Endothelial cell of umbilical vein (primary cell): ENCODE results near the gene TTYH3. TPM values are rescaled to one million over a fixed set of nuclear protein-coding genes. Genes with fewer than 3 reads are reported as not detected.

Experiments used
- BruUV-seq: library from RNA; stranded (reverse); fragments of 400-500 nt; replicated peaks from 2 replicates; lab custom pipeline; 2021; lab: Mats Ljungman, UMichigan
- CTCF ChIA-PET: fragments of 300-600, 350-600 bp; sonication (Branson Sonifier 250); formaldehyde crosslinking; loops from one replicate; lab custom pipeline; 2021; ENCODE audit warnings: antibody characterized with exemption, inconsistent platforms; lab: Charles Lee
- POLR2A ChIA-PET: fragments of 300-600, 350-600 bp; sonication (Branson Sonifier 250); formaldehyde crosslinking; loops from one replicate; lab custom pipeline; 2021; ENCODE audit warnings: antibody characterized with exemption, inconsistent platforms; lab: Charles Lee
- DNase-seq: peaks from one replicate; pipeline ENCODE4 v3.0.0-alpha.2; 2011; ENCODE audit warnings: low read depth, low spot score
- FAIRE-seq: peaks from 2 replicates; lab custom pipeline; 2011; peaks lifted over from hg19 to GRCh38; lab: Jason Lieb, UNC
- H2AFZ ChIP-seq: 2 replicates; pipeline ENCODE4 v1.6.0; 2012; ENCODE audit warnings: low read depth, low read length, control low read depth, inconsistent platforms
- H3K27ac ChIP-seq: 2 replicates; pipeline ENCODE4 v1.5.1; 2011; ENCODE audit warnings: low read depth, mild to moderate bottlenecking, control low read depth, low read length, moderate library complexity; ENCODE audit not compliant: insufficient read depth
- H3K27me3 ChIP-seq, 2 experiments: 2 replicates each; pipeline versions ENCODE4 v1.6.0 to v1.6.1; 2011; ENCODE audit warnings: low read length in 2 of 2, mixed read lengths in 1 of 2; ENCODE audit not compliant: control insufficient read depth in 2 of 2, insufficient read depth in 2 of 2
- H3K36me3 ChIP-seq, 2 experiments: 2 replicates in 1 of 2; 3 replicates in 1 of 2; pipeline ENCODE4 v1.5.1; 2011; ENCODE audit warnings: low read length in 2 of 2, mild to moderate bottlenecking in 1 of 2, moderate library complexity in 1 of 2; ENCODE audit not compliant: control insufficient read depth in 2 of 2, insufficient read depth in 2 of 2; ENCODE audit errors: extremely low read depth in 1 of 2
- H3K4me1 ChIP-seq: 3 replicates; pipeline ENCODE4 v1.5.1; 2011; ENCODE audit warnings: mild to moderate bottlenecking, low read length; ENCODE audit not compliant: control insufficient read depth, insufficient read depth; ENCODE audit errors: extremely low read depth
- H3K4me2 ChIP-seq: 2 replicates; pipeline ENCODE4 v1.6.1; 2011; ENCODE audit warnings: low read length, control low read depth, mixed read lengths; ENCODE audit not compliant: insufficient read depth
- H3K4me3 ChIP-seq, 3 experiments: fragments of 200-600 bp in 1 of 3; sonication (generic), shearing (Covaris generic) in 1 of 3; replicated peaks in 1 of 3; 2 replicates each; pipeline ENCODE4 v1.5.1; 2011 to 2016; ENCODE audit warnings: control low read depth in 3 of 3, low read length in 3 of 3, mild to moderate bottlenecking in 2 of 3, inconsistent platforms in 1 of 3, low read depth in 1 of 3, moderate library complexity in 1 of 3; ENCODE audit not compliant: insufficient read depth in 1 of 3
- H3K79me2 ChIP-seq: 2 replicates; pipeline ENCODE4 v1.6.0; 2012; ENCODE audit warnings: low read length, inconsistent platforms; ENCODE audit not compliant: control insufficient read depth, insufficient read depth
- H3K9ac ChIP-seq: replicated peaks from 2 replicates; pipeline ENCODE3; 2011; ENCODE audit warnings: low read length, control low read depth; ENCODE audit not compliant: insufficient read depth; ENCODE audit errors: extremely low read depth
- H3K9me1 ChIP-seq: replicated peaks from 3 replicates; pipeline ENCODE4 v1.6.0; 2011; ENCODE audit warnings: mild to moderate bottlenecking, low read length; ENCODE audit not compliant: control insufficient read depth, insufficient read depth; ENCODE audit errors: extremely low read depth
- H3K9me3 ChIP-seq: replicated peaks from 2 replicates; pipeline ENCODE4 v1.5.1; 2012; ENCODE audit warnings: low read length, inconsistent platforms; ENCODE audit not compliant: control insufficient read depth, insufficient read depth
- H4K20me1 ChIP-seq: replicated peaks from 2 replicates; pipeline ENCODE3; 2011; ENCODE audit warnings: mild to moderate bottlenecking, low read length; ENCODE audit not compliant: control insufficient read depth, insufficient read depth; ENCODE audit errors: extremely low read depth
- CTCF ChIP-seq, 2 donors: IDR thresholded peaks; 1 replicate in 1 of 2; 2 replicates in 1 of 2; pipeline ENCODE4 v1.5.1; 2011; ENCODE audit warnings: low read length in 2 of 2, mild to moderate bottlenecking in 2 of 2, moderate library complexity in 2 of 2, control low read depth in 1 of 2, inconsistent platforms in 1 of 2, low read depth in 1 of 2; ENCODE audit not compliant: insufficient read depth in 1 of 2; ENCODE audit errors: extremely low read depth in 1 of 2
- EZH2 ChIP-seq: IDR thresholded peaks from 2 replicates; pipeline ENCODE4 v1.6.1; 2012; ENCODE audit warnings: borderline replicate concordance, low read depth, mild to moderate bottlenecking, moderate library complexity, low read length, inconsistent platforms; ENCODE audit not compliant: severe bottlenecking
- FOS ChIP-seq: IDR thresholded peaks from 2 replicates; pipeline ENCODE4 v1.6.1; 2011; ENCODE audit warnings: mild to moderate bottlenecking, low read length, moderate library complexity, borderline replicate concordance; ENCODE audit not compliant: insufficient read depth
- GATA2 ChIP-seq: IDR thresholded peaks from 2 replicates; pipeline ENCODE4 v1.7.0; 2011; ENCODE audit warnings: low read depth, mild to moderate bottlenecking, moderate library complexity, mixed read lengths, low read length; ENCODE audit not compliant: insufficient read length, insufficient read depth
- JUN ChIP-seq: IDR thresholded peaks from 2 replicates; pipeline ENCODE4 v1.6.1; 2011; ENCODE audit warnings: borderline replicate concordance, low read depth; ENCODE audit not compliant: insufficient read length, insufficient read depth
- MAX ChIP-seq: IDR thresholded peaks from 2 replicates; pipeline ENCODE4 v1.6.1; 2011; ENCODE audit not compliant: insufficient read depth, insufficient read length
- MYC ChIP-seq: IDR thresholded peaks from one replicate; pipeline ENCODE4 v1.6.1; 2011; ENCODE audit warnings: mild to moderate bottlenecking, low read depth, low read length
- POLR2A ChIP-seq: IDR thresholded peaks from 2 replicates; pipeline ENCODE4 v1.6.1; 2012; ENCODE audit warnings: low read depth, mild to moderate bottlenecking, control low read depth, low read length
- POLR2AphosphoS5 ChIP-seq: IDR thresholded peaks from 2 replicates; pipeline ENCODE4 v1.6.1; 2012; ENCODE audit warnings: low read depth, mild to moderate bottlenecking, control low read depth, low read length, moderate library complexity; ENCODE audit not compliant: insufficient read depth
- dilution Hi-C: fragments of 300-500 bp; cut with MboI; formaldehyde crosslinking; loops from one replicate; pipeline ENCODE4 v1.15.0; 2019; ENCODE audit warnings: low sequenced_read_pairs; ENCODE audit not compliant: extremely low pct_ligation_motif_present
- intact Hi-C: fragments of 100-400 bp; cut with micrococcal nuclease; formaldehyde crosslinking; loops from one replicate; pipeline ENCODE4 v1.10.0; 2022
- polyA plus RNA-seq, 4 experiments: library from polyadenylated mRNA; depleted of rRNA in 3 of 4; stranded (reverse) in 3 of 4; unstranded in 1 of 4; fragments of >200 nt; gene quantifications; 2 replicates each; pipeline versions ENCODE4 v1.2.1 to v1.2.3, GENCODE V29; 2011 to 2012; ENCODE audit warnings: missing spikeins in 1 of 4
- total RNA-seq: library from RNA; stranded (reverse); gene quantifications from 2 replicates; pipeline ENCODE4 v1.2.3, GENCODE V29; 2021

Gene TTYH3
- total and polyA plus RNA-seq, 2 donors (not counting 3 experiments of a cell fraction or from before 2014, with no cell fraction given), result 143 to 280 TPM

GRCh38 chr7:2623698-2624014, 8.1 kb upstream of the TTYH3 start:
- no peaks in the 10 kb centered on the region for H3K9me3 ChIP-seq
- TF ChIP-seq JUN, result no peak
- no peak for TF ChIP-seq EZH2
- TF ChIP-seq POLR2AphosphoS5, result no peak
- TF ChIP-seq FOS, result no peak
- TF ChIP-seq CTCF (IDR thresholded peaks at IDR 0.05; ENCODE audit: extremely low read depth in 1 of 2, insufficient read depth in 1 of 2, low read depth in 1 of 2, low read length in 2 of 2), result no peak
- TF ChIP-seq GATA2, result no peak
- TF ChIP-seq MAX, result no peak
- TF ChIP-seq POLR2A, result no peak
- no peak for TF ChIP-seq MYC

More at GRCh38 chr7:2623698-2624014, 8.1 kb upstream of the TTYH3 start:
- POLR2A ChIA-PET, result no interaction called here
- Histone ChIP-seq H3K79me2 (no peaks in the 10 kb centered on the region), H3K27me3 (no peaks in the 10 kb centered on the region), H3K9ac (no peak overlapping the region), H3K9me1 (no peaks in the 10 kb centered on the region), H3K4me2 (no peak overlapping the region), H3K4me1 (peaks cover 22% of the 10 kb centered on the region), H2AFZ (no peak overlapping the region), H3K27ac (no peak overlapping the region), H3K36me3 (no peaks in the 10 kb centered on the region), H3K4me3 (no peak overlapping the region), H4K20me1 (no peaks in the 10 kb centered on the region)
- dilution Hi-C loops (no loop called here), intact Hi-C loops (no loop called here)
- BruUV-seq, result no TSS peak
- CTCF ChIA-PET, result interaction anchor here (1.0 kb wide), 1 partner anchor 15 kb away, joined by 4 read pairs; no protein-coding TSS in a partner anchor
- no peak for FAIRE-seq
- no peak for DNase-seq
